Regular cardiac myocyte (primary cell): ENCODE data around the gene SCAND1. TPM values are rescaled to one million over a fixed set of nuclear protein-coding genes. Genes with fewer than 3 reads are reported as not detected.

Experiments
- total RNA-seq: library from RNA; depleted of rRNA; stranded (reverse); fragments of >200 nt; gene quantifications from 2 replicates; pipeline ENCODE4 v1.2.3, GENCODE V29; 2014

The SCAND1 gene
- 43.4 and 64.8 TPM in 2 replicates for total RNA-seq

DNA sequence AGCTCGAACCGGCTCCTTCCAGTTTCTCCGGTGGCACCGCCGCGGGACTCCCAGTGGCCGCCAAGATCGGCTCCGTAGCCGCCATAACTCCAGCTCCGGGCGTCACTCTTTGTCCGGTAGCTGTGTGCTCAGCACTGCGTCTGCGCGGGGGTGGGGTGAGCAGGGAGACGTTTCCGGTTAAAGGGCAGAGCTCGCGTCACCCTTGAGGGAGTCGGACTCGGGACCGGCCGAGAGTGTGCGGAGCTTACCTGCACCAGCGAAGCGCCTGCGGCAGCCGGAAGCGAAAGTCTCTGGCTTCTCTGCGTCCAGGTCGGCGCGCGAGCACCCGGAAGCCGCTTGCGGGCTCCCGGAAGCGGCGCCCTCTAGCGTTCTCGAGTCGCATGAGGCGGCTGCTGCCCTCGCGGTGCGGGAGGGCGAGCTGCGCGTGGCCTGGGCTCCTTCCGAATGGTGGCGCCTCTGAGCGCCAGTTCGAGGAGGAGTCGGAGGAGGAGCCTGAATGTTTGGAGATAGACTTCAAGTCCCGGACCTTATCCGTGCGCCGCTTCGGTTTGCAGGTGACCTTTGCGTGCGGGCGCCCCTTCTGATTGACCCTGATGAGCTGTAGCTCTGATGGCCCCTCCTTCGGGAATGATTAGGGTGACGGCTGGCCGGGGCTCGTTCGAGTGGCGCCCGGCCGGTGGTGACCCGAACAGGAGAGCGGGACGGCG is at the start of gene SCAND1:
Gene SCAND1, minus strand, starts transcription at position 303 of the 707 bp plus-strand sequence. Its CDS starts 218 bp downstream, at position 85.

DNA sequence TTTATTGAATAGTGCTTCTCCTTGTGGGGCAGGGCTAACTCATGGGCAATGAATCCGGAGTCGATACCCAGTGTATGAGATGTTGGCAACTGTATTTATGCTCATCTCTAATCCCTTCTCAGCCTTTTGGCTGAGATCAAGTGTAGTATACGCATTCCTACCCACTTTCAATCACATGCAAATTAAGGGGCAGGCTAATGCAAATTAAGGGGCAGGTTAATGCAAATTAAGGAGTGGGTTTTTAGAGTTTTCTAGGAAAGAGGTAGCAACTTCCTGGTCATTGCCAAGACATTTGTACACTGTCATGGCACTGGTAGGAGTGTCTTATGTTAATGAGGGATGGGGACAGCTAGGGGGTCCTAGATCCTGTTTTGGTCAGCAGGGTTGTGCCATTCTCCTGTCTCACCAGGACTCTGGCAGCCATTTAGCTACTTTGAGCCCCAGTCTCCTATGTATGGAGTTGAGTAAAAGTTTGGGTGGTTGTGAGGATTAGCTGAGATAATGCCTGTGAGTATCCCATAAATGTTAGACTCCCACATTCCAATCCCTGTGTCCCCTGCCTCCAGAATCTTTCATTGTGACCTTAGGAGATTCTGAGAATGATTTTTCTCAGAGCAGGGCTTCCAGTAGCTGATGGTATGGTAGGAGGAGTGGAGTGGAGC is 13.8 kb upstream of the SCAND1 start, which contains the start of gene CNBD2:
Gene CNBD2, plus strand, starts transcription at position 612 of the 662 bp plus-strand sequence. CDS start 173 bp downstream, outside the sequence.

Other genes with a start within 250 kb of the SCAND1 start
- 260 and 357 TPM in 2 replicates for gene RBM39, start 212.2 kb downstream of the SCAND1 start, total RNA-seq
- gene PHF20, start 182.5 kb downstream of the SCAND1 start, total RNA-seq, result 28.6 and 29.3 TPM in 2 replicates
- 1.7 and 2.7 TPM in 2 replicates for gene CNBD2, start 14.1 kb upstream of the SCAND1 start, total RNA-seq
- gene EPB41L1, start 200.2 kb upstream of the SCAND1 start, total RNA-seq, result 11.1 and 27.3 TPM in 2 replicates